MG63 (cell line): ENCODE measurements around the gene SLIRP. TPM values are rescaled to one million over a fixed set of nuclear protein-coding genes. Genes with fewer than 3 reads are reported as not detected.

ENCODE experiments used
- total RNA-seq: library from RNA; depleted of rRNA; stranded (reverse); fragments of >200 nt; shearing (Covaris generic); gene quantifications from 2 replicates; pipeline ENCODE4 v1.2.3, GENCODE V29; 2014; ENCODE audit warnings: low replicate concordance; rRNA removed

Gene SLIRP
- total RNA-seq, 1 experiment from 2014 or later: 323 TPM

Other genes starting within 250 kb of the SLIRP start
- gene ISM2, start 209.3 kb upstream of the SLIRP start, total RNA-seq: not detected in 2 replicates
- 5.7 and 10.9 TPM in 2 replicates for gene SPTLC2, start 91.5 kb upstream of the SLIRP start, total RNA-seq
- gene ALKBH1, start 80 bp upstream of the SLIRP start, total RNA-seq: 7.1 and 8.8 TPM in 2 replicates
- 34.8 and 39.5 TPM in 2 replicates for gene SNW1, start 53.1 kb downstream of the SLIRP start, total RNA-seq
- gene ADCK1, start 92.0 kb downstream of the SLIRP start, total RNA-seq: 1.1 and 1.6 TPM in 2 replicates